Measurements from ENCODE around the gene SLC35E2B. TPM values are rescaled to one million over a fixed set of nuclear protein-coding genes. Genes with fewer than 3 reads are reported as not detected.

Gene SLC35E2B
- total and polyA plus RNA-seq, 4 donors = 11.1 to 19.3 (median 12.6) TPM

Other genes with a start within 250 kb of the SLC35E2B start
- 1 to 10 TPM in 1 of 2 donors, under 1 TPM in 1; 0.19 to 1.3 TPM for gene ATAD3C, start 243.1 kb downstream of the SLC35E2B start, total RNA-seq
- gene ATAD3C, start 243.1 kb downstream of the SLC35E2B start, polyA plus RNA-seq = 1 to 10 TPM in 1 of 2 donors, under 1 TPM in 1; 0.51 to 4.8 TPM
- gene ATAD3B, start 221.0 kb downstream of the SLC35E2B start, total RNA-seq = 10 to 100 TPM in 1 of 2 donors, 1 to 10 TPM in 1; 9.3 to 14.3 TPM
- gene ATAD3B, start 221.0 kb downstream of the SLC35E2B start, polyA plus RNA-seq = 10 to 100 TPM in 1 of 2 donors, 1 to 10 TPM in 1; 6.4 to 11.3 TPM
- 10 to 100 TPM; 14.0 to 17.7 TPM for gene ATAD3A, start 180.6 kb downstream of the SLC35E2B start, total RNA-seq
- 10 to 100 TPM in 1 of 2 donors, 1 to 10 TPM in 1; 7.2 to 20.0 TPM for gene ATAD3A, start 180.6 kb downstream of the SLC35E2B start, polyA plus RNA-seq
- under 1 TPM; 0.14 to 0.33 TPM for gene TMEM240, start 152.2 kb downstream of the SLC35E2B start, total RNA-seq
- under 1 TPM in 1 of 2 donors, not detected in 1; 0.33 TPM for gene TMEM240, start 152.2 kb downstream of the SLC35E2B start, polyA plus RNA-seq
- gene SSU72, start 117.9 kb downstream of the SLC35E2B start, total RNA-seq = 10 to 100 TPM; 35.4 to 40.4 TPM
- 10 to 100 TPM; 48.2 to 57.4 TPM for gene SSU72, start 117.9 kb downstream of the SLC35E2B start, polyA plus RNA-seq
- under 1 TPM; 0.08 to 0.37 TPM for gene FNDC10, start 92.7 kb downstream of the SLC35E2B start, total RNA-seq
- under 1 TPM; 0.13 to 0.58 TPM for gene FNDC10, start 92.7 kb downstream of the SLC35E2B start, polyA plus RNA-seq
- gene MIB2, start 77.3 kb downstream of the SLC35E2B start, total RNA-seq = 10 to 100 TPM; 19.8 to 33.0 TPM
- gene MIB2, start 77.3 kb downstream of the SLC35E2B start, polyA plus RNA-seq = 10 to 100 TPM in 1 of 2 donors, 1 to 10 TPM in 1; 9.8 to 18.7 TPM
- 1 to 10 TPM; 1.6 to 4.2 TPM for gene MMP23B, start 60.6 kb downstream of the SLC35E2B start, total RNA-seq
- gene MMP23B, start 60.6 kb downstream of the SLC35E2B start, polyA plus RNA-seq = 1 to 10 TPM in 1 of 2 donors, under 1 TPM in 1; 0.92 to 1.5 TPM
- 1 to 10 TPM; 5.1 to 6.9 TPM for gene CDK11B, start 33.8 kb downstream of the SLC35E2B start, total RNA-seq
- 10 to 100 TPM in 1 of 2 donors, 1 to 10 TPM in 1; 8.0 to 12.2 TPM for gene CDK11B, start 33.8 kb downstream of the SLC35E2B start, polyA plus RNA-seq
- gene CDK11A, start 31.6 kb upstream of the SLC35E2B start, total RNA-seq = 10 to 100 TPM; 13.8 to 17.0 TPM
- 10 to 100 TPM; 13.7 to 14.1 TPM for gene CDK11A, start 31.6 kb upstream of the SLC35E2B start, polyA plus RNA-seq
- gene NADK, start 85.7 kb upstream of the SLC35E2B start, total RNA-seq = 100 to 1,000 TPM in 1 of 2 donors, 10 to 100 TPM in 1; 39.2 to 105 TPM
- 10 to 100 TPM; 77.9 to 89.4 TPM for gene NADK, start 85.7 kb upstream of the SLC35E2B start, polyA plus RNA-seq
- gene GNB1, start 198.3 kb upstream of the SLC35E2B start, total RNA-seq = 10 to 100 TPM; 51.5 to 54.0 TPM
- gene GNB1, start 198.3 kb upstream of the SLC35E2B start, polyA plus RNA-seq = 10 to 100 TPM; 22.3 to 68.5 TPM
- gene CALML6, start 222.5 kb upstream of the SLC35E2B start, total RNA-seq = under 1 TPM; 0.47 to 0.67 TPM
- under 1 TPM in 1 of 2 donors, not detected in 1; 0.15 TPM for gene CALML6, start 222.5 kb upstream of the SLC35E2B start, polyA plus RNA-seq
- gene TMEM52, start 226.5 kb upstream of the SLC35E2B start, total RNA-seq = 1 to 10 TPM; 2.6 to 2.7 TPM
- gene TMEM52, start 226.5 kb upstream of the SLC35E2B start, polyA plus RNA-seq = 10 to 100 TPM in 1 of 2 donors, 1 to 10 TPM in 1; 3.2 to 13.1 TPM

All from liver (tissue), 4 donors.